ENCODE data around the gene JMJD1C.

Gene JMJD1C

GRCh38 chr10:63120554-63120953 lies 345.2 kb downstream of the JMJD1C start:
- DNase-seq (ENCODE audit: low read depth) = no peak

GRCh38 chr10:63119041-63119440 lies 346.7 kb downstream of the JMJD1C start:
- no peak for DNase-seq (ENCODE audit: low read depth)

Measured in CMK (cell line).